Measurements from ENCODE around the gene MBD3. TPM values are rescaled to one million over a fixed set of nuclear protein-coding genes. Genes with fewer than 3 reads are reported as not detected.

MBD3 gene
- total RNA-seq, result 81.2 and 88.7 TPM in 2 replicates

GRCh38 chr19:1592755-1593500 lies at the start of gene MBD3:
Gene MBD3 (minus strand): TSS chr19:1592865. CDS start chr19:1592631, 234 bp downstream.

GRCh38 chr19:1605236-1606137 lies 12.8 kb upstream of the MBD3 start, which contains the start of gene UQCR11:
Gene UQCR11 (minus strand): TSS chr19:1605462. CDS start chr19:1605409, 53 bp downstream.

GRCh38 chr19:1568320-1569019 lies 24.2 kb downstream of the MBD3 start, which contains the start of gene MEX3D:
Gene MEX3D (minus strand): TSS chr19:1568325. CDS start chr19:1568058, 267 bp downstream.

Other genes starting within 250 kb of the MBD3 start
- gene NDUFS7, start 209.0 kb downstream of the MBD3 start, total RNA-seq, result 97.7 and 105 TPM in 2 replicates
- 18.1 and 18.5 TPM in 2 replicates for gene GAMT, start 191.3 kb downstream of the MBD3 start, total RNA-seq
- 69.9 and 76.7 TPM in 2 replicates for gene DAZAP1, start 185.3 kb downstream of the MBD3 start, total RNA-seq
- gene RPS15, start 154.5 kb downstream of the MBD3 start, total RNA-seq, result 541 and 821 TPM in 2 replicates
- gene APC2, start 142.7 kb downstream of the MBD3 start, total RNA-seq, result under 0.01 TPM in 2 replicates
- gene C19orf25, start 113.7 kb downstream of the MBD3 start, total RNA-seq, result 15.3 and 21.4 TPM in 2 replicates
- gene PCSK4, start 102.5 kb downstream of the MBD3 start, total RNA-seq, result 0.76 and 0.97 TPM in 2 replicates
- gene REEP6, start 101.7 kb downstream of the MBD3 start, total RNA-seq, result 0.97 and 1.1 TPM in 2 replicates
- gene ADAMTSL5, start 79.8 kb downstream of the MBD3 start, total RNA-seq, result 0.15 and 0.32 TPM in 2 replicates
- not detected in 2 replicates for gene PLK5, start 68.8 kb downstream of the MBD3 start, total RNA-seq
- gene MEX3D, start 24.5 kb downstream of the MBD3 start, total RNA-seq, result 64.6 and 71.5 TPM in 2 replicates
- 41.8 and 89.6 TPM in 2 replicates for gene UQCR11, start 12.6 kb upstream of the MBD3 start, total RNA-seq
- gene TCF3, start 59.8 kb upstream of the MBD3 start, total RNA-seq, result 70.8 and 95.5 TPM in 2 replicates
- gene ONECUT3, start 160.6 kb upstream of the MBD3 start, total RNA-seq, result not detected in 2 replicates
- gene ATP8B3, start 219.4 kb upstream of the MBD3 start, total RNA-seq, result 0.76 and 1.6 TPM in 2 replicates